Measurements from ENCODE around the gene PTPRD.

DNA sequence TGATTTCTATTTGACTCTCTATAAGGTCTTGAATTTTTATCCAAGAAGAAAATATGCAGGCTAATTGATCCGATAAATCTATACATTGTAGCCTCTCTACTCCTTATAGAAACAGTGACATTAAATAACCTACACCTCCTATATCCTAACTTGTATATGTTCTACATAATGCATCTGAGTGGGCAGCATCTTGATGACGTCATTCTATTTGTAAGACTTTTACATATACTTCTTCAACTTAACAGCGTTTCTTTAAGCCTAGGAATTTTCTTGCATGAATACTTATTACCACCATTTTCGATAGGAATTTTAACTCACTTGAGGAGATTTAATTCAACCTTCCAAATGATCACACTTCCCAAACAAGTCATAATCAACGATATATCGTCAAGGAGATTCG is 869.0 kb downstream of the PTPRD start:
- no peak for TF ChIP-seq POLR2AphosphoS5 (IDR thresholded peaks at IDR 0.05; ENCODE audit: low read depth, low read length)
- TF ChIP-seq POLR2A (IDR thresholded peaks at IDR 0.05; ENCODE audit: low read depth, low read length): no peak

All from GM12892 (cell line).